Stimulated activated effector memory CD8-positive, alpha-beta T cell treated with anti-CD3 and anti-CD28 coated beads, Interleukin-12 subunit alpha, Interleukin-12 subunit beta, amount 100 ng/mL, for 72 hours (primary cell): ENCODE data around the gene ZGRF1.
"Not testable (repeated sequence)": the region's sequence is repeated elsewhere in the genome, so short reads cannot be mapped to it uniquely, and the experiment has no call there.

ENCODE experiments used
- ATAC-seq: fragments of 150-1000 bp; cut with Tn5 transposase; 2 replicates; pipeline ENCODE4 v1.10.0; 2021
- DNase-seq, 2 donors: peaks; one replicate each; pipeline ENCODE4 v3.0.0; 2021 to 2022; ENCODE audit warnings: low spot score in 2 of 2
- H3K27ac Mint-ChIP-seq: one replicate; pipeline ENCODE4 v1.8.0; 2022; ENCODE audit warnings: mild to moderate bottlenecking, mixed read lengths
- H3K36me3 Mint-ChIP-seq: one replicate; pipeline ENCODE4 v1.8.0; 2022; ENCODE audit warnings: mild to moderate bottlenecking, mixed read lengths
- H3K4me1 Mint-ChIP-seq: one replicate; pipeline ENCODE4 v1.8.0; 2022; ENCODE audit warnings: mixed read lengths
- H3K4me3 Mint-ChIP-seq: one replicate; pipeline ENCODE4 v1.8.0; 2022; ENCODE audit warnings: mild to moderate bottlenecking, mixed read lengths
- H3K9me3 Mint-ChIP-seq: one replicate; pipeline ENCODE4 v1.8.0; 2022; ENCODE audit warnings: mixed read lengths

The ZGRF1 gene

DNA sequence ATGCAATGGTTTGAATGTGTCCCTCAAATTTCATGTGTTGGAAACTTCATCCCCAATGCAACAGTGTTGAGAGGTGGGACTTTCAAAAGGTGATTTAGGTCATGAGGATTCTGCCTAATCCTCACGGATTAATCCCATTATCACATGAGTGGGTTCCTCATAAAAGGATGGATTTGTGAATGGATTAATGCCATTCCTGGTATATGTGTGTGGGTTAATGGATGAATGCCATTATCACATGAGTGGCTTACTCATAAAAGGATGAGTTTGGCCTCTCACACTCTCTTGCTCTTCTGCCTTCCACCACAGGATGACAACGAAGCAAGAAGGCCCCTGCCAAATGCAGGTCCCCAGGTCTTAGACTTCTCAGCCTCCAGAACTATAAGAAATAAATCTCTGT is 90.2 kb downstream of the ZGRF1 start:
- no peaks in the 10 kb centered on the region for H3K36me3 Mint-ChIP-seq
- no peaks in the 10 kb centered on the region for H3K9me3 Mint-ChIP-seq
- DNase-seq (no peak), ATAC-seq (no peak)
- H3K4me1 Mint-ChIP-seq = no peaks in the 10 kb centered on the region
- no peak overlapping the region for H3K27ac Mint-ChIP-seq
- H3K4me3 Mint-ChIP-seq = no peak overlapping the region

- H3K27ac Mint-ChIP-seq = no peak overlapping the region
- no peaks in the 10 kb centered on the region for H3K4me1 Mint-ChIP-seq
- H3K4me3 Mint-ChIP-seq = no peak overlapping the region
- ATAC-seq (no peak), DNase-seq (no peak)
- H3K9me3 Mint-ChIP-seq = no peaks in the 10 kb centered on the region
- no peaks in the 10 kb centered on the region for H3K36me3 Mint-ChIP-seq
Observed at GRCh38 chr4:112545346-112545745, 91.4 kb downstream of the ZGRF1 start.

GRCh38 chr4:112540695-112541094 is 96.0 kb downstream of the ZGRF1 start:
- no peak overlapping the region for H3K4me3 Mint-ChIP-seq
- H3K36me3 Mint-ChIP-seq = no peaks in the 10 kb centered on the region
- no peaks in the 10 kb centered on the region for H3K9me3 Mint-ChIP-seq
- no peak for DNase-seq
- no peak overlapping the region for H3K27ac Mint-ChIP-seq
- H3K4me1 Mint-ChIP-seq = no peaks in the 10 kb centered on the region
- no peak for ATAC-seq

DNA sequence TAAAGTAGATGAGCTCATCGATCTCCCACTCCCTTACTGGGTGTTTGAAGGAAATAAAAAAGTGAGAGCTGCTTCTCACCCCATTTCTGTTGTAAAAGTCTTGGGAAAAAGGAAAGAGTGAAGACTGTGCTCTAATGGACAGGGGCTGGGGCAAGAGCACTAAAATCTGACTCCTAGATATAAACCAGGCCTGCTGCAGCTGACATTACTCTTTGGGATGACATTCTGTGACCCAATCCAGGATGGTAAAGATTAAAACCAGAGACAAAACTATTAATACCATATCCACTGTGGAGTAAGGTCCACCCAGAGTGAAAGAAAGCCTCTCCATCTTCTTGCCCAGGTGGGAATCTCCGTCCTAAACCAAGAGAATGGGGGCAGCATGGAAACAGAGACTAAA is 100.6 kb downstream of the ZGRF1 start:
- H3K4me3 Mint-ChIP-seq = no peak overlapping the region
- DNase-seq (no peak), ATAC-seq (no peak)
- H3K9me3 Mint-ChIP-seq = no peaks in the 10 kb centered on the region
- no peaks in the 10 kb centered on the region for H3K4me1 Mint-ChIP-seq
- H3K27ac Mint-ChIP-seq = no peak overlapping the region
- no peaks in the 10 kb centered on the region for H3K36me3 Mint-ChIP-seq

DNA sequence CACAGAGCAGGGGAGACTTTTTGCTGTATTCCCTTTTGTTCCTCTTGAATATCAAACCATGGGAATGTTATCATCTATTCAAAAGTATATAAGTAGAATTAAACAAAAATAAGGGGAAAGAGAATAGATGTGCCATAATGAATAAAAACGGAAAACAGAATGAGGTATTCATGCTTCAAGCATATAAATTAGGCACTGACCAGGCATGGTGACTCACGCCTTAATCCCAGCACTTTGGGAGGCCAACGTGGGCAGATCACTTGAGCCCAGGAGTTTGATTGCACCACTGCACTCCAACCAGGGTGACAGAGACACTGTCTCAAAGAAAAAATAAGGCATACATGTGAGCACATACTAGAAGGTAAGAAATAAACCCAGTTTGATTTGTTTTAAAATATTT is 104.4 kb downstream of the ZGRF1 start:
- ATAC-seq (no peak), DNase-seq (no peak)
- Mint-ChIP-seq H3K27ac (no peak overlapping the region), H3K36me3 (no peaks in the 10 kb centered on the region), H3K4me1 (no peaks in the 10 kb centered on the region), H3K4me3 (no peak overlapping the region), H3K9me3 (no peaks in the 10 kb centered on the region)

DNA sequence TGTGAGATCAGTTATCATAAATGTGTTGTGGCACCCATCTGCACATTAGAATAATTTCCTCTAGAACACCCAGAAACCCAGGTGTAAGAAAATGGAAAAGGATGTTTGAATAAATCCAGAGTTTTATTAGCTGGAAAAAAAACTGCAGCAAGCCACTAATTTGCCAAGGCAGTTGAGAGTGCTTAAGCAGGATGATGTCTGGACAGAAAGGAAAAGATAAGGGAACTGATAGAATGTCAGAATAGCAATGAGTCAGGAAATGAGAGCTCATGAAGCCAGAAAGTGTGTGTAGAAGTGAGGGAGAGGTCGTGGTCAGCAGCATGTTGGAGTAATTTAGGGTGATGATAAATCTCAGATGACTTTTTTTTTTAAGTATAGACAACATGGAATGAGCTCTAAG is 105.6 kb downstream of the ZGRF1 start:
- Mint-ChIP-seq H3K9me3 (no peaks in the 10 kb centered on the region), H3K36me3 (no peaks in the 10 kb centered on the region), H3K4me1 (no peaks in the 10 kb centered on the region), H3K4me3 (no peak overlapping the region), H3K27ac (no peak overlapping the region)
- no peak for DNase-seq
- ATAC-seq = no peak

DNA sequence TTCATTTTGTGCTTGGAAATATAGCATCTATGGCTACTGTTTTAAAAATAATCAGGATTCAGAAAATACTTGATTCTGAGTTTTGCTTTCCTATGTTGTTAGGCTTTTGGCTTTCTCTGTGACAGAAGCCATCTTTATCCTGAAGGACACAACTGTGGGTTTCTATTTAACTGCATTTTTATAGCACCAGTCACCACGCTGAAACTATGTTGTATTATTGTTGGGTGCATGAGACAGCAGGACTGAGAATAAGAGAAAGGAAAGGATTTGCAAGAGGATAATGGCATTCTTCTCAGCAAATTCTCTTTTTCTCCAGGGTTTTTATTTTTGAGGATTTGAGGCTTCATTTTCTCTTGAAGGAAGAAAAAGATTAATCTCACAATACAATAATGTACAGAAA is 110.6 kb downstream of the ZGRF1 start:
- H3K36me3 Mint-ChIP-seq = no peaks in the 10 kb centered on the region
- H3K9me3 Mint-ChIP-seq = no peaks in the 10 kb centered on the region
- DNase-seq = no peak
- H3K27ac Mint-ChIP-seq = no peak overlapping the region
- ATAC-seq = no peak
- no peak overlapping the region for H3K4me3 Mint-ChIP-seq
- peaks cover 16% of the 10 kb centered on the region for H3K4me1 Mint-ChIP-seq

- peak; percentile 92 for ATAC-seq
- DNase-seq = peak; percentile 74 to 89
- H3K4me1 Mint-ChIP-seq = peaks cover 28% of the 10 kb centered on the region
- no peak overlapping the region for H3K27ac Mint-ChIP-seq
- H3K4me3 Mint-ChIP-seq = peak overlapping the region; percentile 73
- H3K9me3 Mint-ChIP-seq = no peaks in the 10 kb centered on the region
- no peaks in the 10 kb centered on the region for H3K36me3 Mint-ChIP-seq
Observed at GRCh38 chr4:112523764-112524505, 112.8 kb downstream of the ZGRF1 start.

DNA sequence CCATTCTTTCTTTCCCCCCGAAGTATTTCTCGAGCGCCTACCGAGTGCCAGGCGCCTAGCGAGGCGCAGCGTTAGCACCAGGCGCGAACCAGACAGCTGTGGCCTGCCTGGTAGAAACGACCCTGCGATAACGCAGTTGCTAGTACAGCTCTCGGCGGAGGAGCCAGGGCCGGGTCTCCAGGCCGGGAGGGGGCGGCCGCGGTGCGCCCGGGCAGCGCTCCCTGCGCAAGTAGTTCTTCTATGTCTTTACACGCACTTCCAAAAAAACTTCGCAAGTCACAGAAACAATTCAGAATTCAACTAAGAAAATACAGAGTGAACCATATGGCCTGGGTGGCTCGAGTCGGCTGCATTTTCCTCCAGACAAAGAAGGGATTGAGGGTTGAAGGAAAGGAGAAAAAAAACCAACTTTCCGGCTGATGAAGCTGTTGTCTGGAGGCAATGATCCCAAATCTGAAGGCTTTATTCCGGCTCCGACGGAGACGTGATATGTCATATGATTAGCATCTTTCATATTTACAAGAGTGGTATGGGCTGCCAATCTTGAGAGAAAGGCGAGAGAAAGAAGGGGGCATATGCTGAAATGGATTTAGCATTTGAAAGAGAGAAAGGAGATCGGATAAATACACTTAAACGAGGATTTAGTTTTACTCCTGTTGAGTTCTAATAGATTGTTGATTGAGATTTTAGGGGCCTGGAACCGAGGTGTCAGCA is 113.5 kb downstream of the ZGRF1 start:
- no peak overlapping the region for H3K27ac Mint-ChIP-seq
- no peaks in the 10 kb centered on the region for H3K9me3 Mint-ChIP-seq

DNA sequence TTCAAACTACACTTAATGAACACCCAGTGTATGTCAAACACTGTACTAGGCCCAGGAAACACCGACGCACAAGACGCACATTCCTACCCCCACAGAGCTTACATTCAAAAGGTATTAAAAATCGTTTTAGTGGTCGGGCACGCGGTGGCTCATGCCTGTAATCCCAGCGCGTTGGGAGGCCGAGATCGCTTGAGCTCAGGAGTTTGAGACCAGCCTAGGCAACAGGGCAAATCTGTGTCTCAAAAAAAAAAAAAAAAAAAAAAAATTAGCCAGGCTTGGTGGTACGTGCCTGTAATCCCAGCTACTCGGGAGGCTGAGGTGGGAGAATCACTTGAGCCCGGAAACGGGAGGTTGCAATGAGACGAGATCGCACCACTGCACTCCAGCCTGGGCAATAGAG is 114.3 kb downstream of the ZGRF1 start:
- Mint-ChIP-seq H3K4me3 (peak overlapping the region; percentile 73), H3K4me1 (peaks cover 38% of the 10 kb centered on the region)
- H3K27ac Mint-ChIP-seq, H3K36me3 Mint-ChIP-seq, H3K9me3 Mint-ChIP-seq, DNase-seq, ATAC-seq: not testable (repeated sequence)

More for the DNA sequence above, 113.5 kb downstream of the ZGRF1 start:
- peaks cover 30% of the 10 kb centered on the region for H3K4me1 Mint-ChIP-seq
- peak overlapping the region; percentile 73 for H3K4me3 Mint-ChIP-seq
- DNase-seq (peak in 1 of 2 donors; percentile 58), ATAC-seq (peak; percentile 59)
- no peaks in the 10 kb centered on the region for H3K36me3 Mint-ChIP-seq

GRCh38 chr4:112521123-112522023 is 115.3 kb downstream of the ZGRF1 start:
- Mint-ChIP-seq H3K4me1 (peaks cover 48% of the 10 kb centered on the region), H3K4me3 (peak overlapping the region; percentile 45), H3K9me3 (no peaks in the 10 kb centered on the region), H3K27ac (no peak overlapping the region), H3K36me3 (no peaks in the 10 kb centered on the region)
- DNase-seq (no peak), ATAC-seq (no peak)

GRCh38 chr4:112520598-112521122 is 116.0 kb downstream of the ZGRF1 start:
- Mint-ChIP-seq H3K36me3 (no peaks in the 10 kb centered on the region), H3K27ac (no peak overlapping the region), H3K4me1 (peaks cover 54% of the 10 kb centered on the region), H3K4me3 (peak overlapping the region; percentile 45), H3K9me3 (no peaks in the 10 kb centered on the region)
- DNase-seq (no peak), ATAC-seq (no peak)

DNA sequence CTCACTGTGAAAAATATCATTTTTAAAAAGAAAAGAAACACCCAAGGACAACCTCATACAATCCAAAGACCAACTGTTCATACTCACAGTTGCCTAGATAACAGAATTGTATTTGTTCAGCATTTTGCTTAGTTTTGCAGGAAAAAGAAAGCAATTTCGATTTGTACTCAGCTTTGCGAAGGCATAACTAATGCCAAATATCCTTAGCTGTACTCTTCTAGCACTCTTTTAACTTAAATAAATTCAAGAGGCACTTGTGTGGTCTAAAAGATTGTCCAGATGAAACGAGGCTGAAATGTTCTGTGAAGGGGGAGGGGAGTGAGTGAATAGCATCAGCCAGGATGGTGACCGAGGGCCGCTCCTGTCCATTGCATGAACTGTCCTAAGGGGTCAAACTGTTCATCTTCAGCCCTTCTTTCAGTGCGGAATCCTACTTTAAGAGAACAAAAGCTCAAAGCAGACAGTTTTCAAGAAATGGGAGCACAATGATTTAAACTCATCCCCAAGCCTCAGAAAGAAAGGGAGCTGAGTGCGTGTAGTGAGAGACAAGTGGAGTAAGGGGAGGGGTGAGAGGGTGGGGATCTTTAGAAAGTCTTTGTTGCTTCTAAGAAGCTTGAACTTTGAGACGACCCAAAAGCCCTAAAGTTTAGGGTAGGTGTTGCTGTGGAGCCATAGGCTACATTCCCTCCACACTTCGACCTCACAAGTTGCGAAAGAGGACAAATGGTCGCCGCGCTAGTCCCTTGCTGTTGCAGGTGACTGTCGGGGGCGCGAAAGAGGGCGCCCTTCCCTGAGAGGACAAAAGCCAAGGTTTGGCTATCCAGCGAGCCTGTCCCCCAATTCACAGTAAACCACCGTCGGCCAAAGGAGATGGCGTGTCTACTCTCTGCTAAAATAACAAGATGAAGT is 116.8 kb downstream of the ZGRF1 start:
- H3K4me1 Mint-ChIP-seq = peaks cover 60% of the 10 kb centered on the region
- peak overlapping the region; percentile 45 for H3K4me3 Mint-ChIP-seq
- DNase-seq (no peak), ATAC-seq (no peak)
- no peak overlapping the region for H3K27ac Mint-ChIP-seq
- no peaks in the 10 kb centered on the region for H3K9me3 Mint-ChIP-seq
- no peaks in the 10 kb centered on the region for H3K36me3 Mint-ChIP-seq

DNA sequence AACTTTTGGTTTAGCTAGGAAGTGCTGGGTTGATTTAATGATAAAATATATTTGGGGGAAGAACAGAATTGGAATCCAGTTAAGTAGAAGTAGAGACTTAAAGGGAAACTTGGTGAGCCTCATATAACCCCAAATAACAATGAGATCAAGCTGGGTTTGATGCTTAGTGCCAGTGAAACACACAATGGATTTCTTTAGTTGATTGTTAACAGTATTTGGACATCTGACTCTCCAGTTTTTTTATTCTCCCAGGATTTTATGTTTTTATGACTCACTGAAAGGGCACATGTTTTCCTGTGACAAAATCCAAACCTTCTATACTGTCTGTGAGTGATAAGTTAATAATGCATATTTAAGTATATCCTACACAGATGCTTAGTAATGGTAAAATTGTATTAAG is 118.0 kb downstream of the ZGRF1 start:
- H3K27ac Mint-ChIP-seq = no peak overlapping the region
- no peak overlapping the region for H3K4me3 Mint-ChIP-seq
- peaks cover 71% of the 10 kb centered on the region for H3K4me1 Mint-ChIP-seq
- ATAC-seq = no peak
- H3K9me3 Mint-ChIP-seq = no peaks in the 10 kb centered on the region
- no peak for DNase-seq
- H3K36me3 Mint-ChIP-seq = no peaks in the 10 kb centered on the region
